Measurements from ENCODE around the gene CYP3A7.

DNA sequence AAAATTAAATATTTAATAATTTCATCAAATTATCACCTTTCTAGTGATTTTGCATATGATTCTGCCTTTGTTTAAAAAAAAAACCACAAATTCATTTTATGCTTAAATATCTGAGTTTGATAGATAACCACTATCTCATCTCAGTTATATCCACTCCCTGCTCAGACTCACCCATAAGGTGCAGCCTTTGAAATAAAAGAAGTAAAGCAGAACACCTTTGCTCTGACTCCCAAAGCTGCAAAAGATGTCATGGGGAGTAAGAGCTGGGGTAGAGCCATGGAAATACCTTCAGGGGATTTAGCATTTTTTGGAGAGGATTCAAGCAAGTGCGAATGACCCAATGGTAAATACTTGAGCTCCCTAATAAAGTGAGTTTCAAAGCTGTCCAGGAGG, 40.1 kb downstream of the CYP3A7 start:
- TF ChIP-seq CTCF (IDR thresholded peaks at IDR 0.05 in 8 of 11, conservative IDR thresholded peaks at IDR 0.05 in 3 of 11) (no peak), POLR2AphosphoS5 (IDR thresholded peaks at IDR 0.05) (no peak)

Data from spleen (tissue), 7 donors.